Small intestine (tissue), 7 donors: ENCODE data around the gene HEG1. TPM values are rescaled to one million over a fixed set of nuclear protein-coding genes. Genes with fewer than 3 reads are reported as not detected.

Experiments used
- DNase-seq, 2 donors: peaks; one replicate each; pipeline versions ENCODE4 v3.0.0 to v3.0.0-alpha.2; 2013
- FAIRE-seq: peaks from 2 replicates; lab custom pipeline; 2012; peaks lifted over from hg19 to GRCh38; lab: Jason Lieb, UNC
- H3K27ac ChIP-seq, 3 donors: one replicate each; pipeline ENCODE4 v1.5.1; 2013; ENCODE audit warnings: low read length in 2 of 3, mild to moderate bottlenecking in 2 of 3, control low read depth in 1 of 3, inconsistent platforms in 1 of 3, low read depth in 1 of 3, moderate library complexity in 1 of 3
- H3K27me3 ChIP-seq, 3 donors: one replicate each; pipeline ENCODE4 v1.6.1; 2013; ENCODE audit warnings: low read length in 3 of 3, inconsistent platforms in 1 of 3; ENCODE audit not compliant: control insufficient read depth in 3 of 3, insufficient read depth in 3 of 3
- H3K36me3 ChIP-seq, 3 donors: one replicate each; pipeline ENCODE4 v1.6.1; 2013; ENCODE audit warnings: low read length in 3 of 3, inconsistent platforms in 1 of 3, low read depth in 1 of 3, mild to moderate bottlenecking in 1 of 3, moderate library complexity in 1 of 3; ENCODE audit not compliant: control insufficient read depth in 3 of 3, insufficient read depth in 2 of 3
- H3K4me1 ChIP-seq, 3 donors: one replicate each; pipeline ENCODE4 v1.6.1; 2013; ENCODE audit warnings: low read length in 2 of 3, inconsistent platforms in 1 of 3, low read depth in 1 of 3, mild to moderate bottlenecking in 1 of 3, moderate library complexity in 1 of 3; ENCODE audit not compliant: control insufficient read depth in 3 of 3, insufficient read depth in 2 of 3
- H3K4me3 ChIP-seq, 3 donors: one replicate each; pipeline ENCODE4 v1.5.1; 2013; ENCODE audit warnings: low read length in 3 of 3, control low read depth in 1 of 3, inconsistent platforms in 1 of 3, low read depth in 1 of 3, mild to moderate bottlenecking in 1 of 3, moderate library complexity in 1 of 3
- H3K9me3 ChIP-seq, 2 donors: one replicate each; pipeline ENCODE4 v1.6.1; 2013; ENCODE audit warnings: low read depth in 1 of 2, low read length in 1 of 2; ENCODE audit not compliant: control insufficient read depth in 2 of 2, insufficient read depth in 1 of 2
- WGBS, 3 donors: extraction: QIAGEN DNeasy Blood & Tissue Kit; methylation state at CpG; one replicate each; pipeline ENCODE4 v1.1.7; 2013; 5-methylcytosine and 5-hydroxymethylcytosine counted together
- polyA plus RNA-seq, 4 donors: library from polyadenylated mRNA; stranded (reverse) in 3 of 4; unstranded in 1 of 4; fragments of 200-250 nt in 3 of 4; fragments of 120-200 nt in 1 of 4; gene quantifications; one replicate each; pipeline versions ENCODE4 v1.2.1 to v1.2.3, GENCODE V29; 2013
- donor health status: healthy with polysubstance abuse.
- donor health status: control.
- donor health status: control.
- donor health status: Bipolar disorder and iron deficiency.
- donor health status: healthy.

The HEG1 gene
- polyA plus RNA-seq, 4 donors, result 0.27 to 16.6 (median 5.5) TPM

GRCh38 chr3:125050488-125051090, 5.2 kb downstream of the HEG1 start:
- DNase-seq, result no peak
- Histone ChIP-seq H3K36me3 (peaks cover 0 to 7% (median 0%) of the 10 kb centered on the region in 3 donors), H3K27me3 (peaks cover 0 to 4% (median 0%) of the 10 kb centered on the region in 3 donors), H3K4me1 (peaks cover 0 to 26% (median 4%) of the 10 kb centered on the region in 3 donors), H3K27ac (no peak overlapping the region), H3K4me3 (no peak overlapping the region), H3K9me3 (no peaks in the 10 kb centered on the region)
- 75 to 85% (median 84%) methylated on average over 6 of the region's 6 CpGs for WGBS, 3 donors
- FAIRE-seq, result no peak

GRCh38 chr3:125048282-125048681, 7.5 kb downstream of the HEG1 start:
- Histone ChIP-seq H3K9me3 (no peaks in the 10 kb centered on the region), H3K27ac (no peak overlapping the region), H3K4me1 (peaks cover 0 to 16% (median 16%) of the 10 kb centered on the region in 3 donors), H3K36me3 (peaks cover 0 to 9% (median 0%) of the 10 kb centered on the region in 3 donors), H3K4me3 (no peak overlapping the region), H3K27me3 (no peaks in the 10 kb centered on the region)
- DNase-seq, result no peak
- FAIRE-seq, result no peak
- WGBS, 3 donors, result 87 to 95% (median 87%) methylated on average over 3 of the region's 3 CpGs

- FAIRE-seq (no peak), DNase-seq (no peak)
- H3K9me3 ChIP-seq, result no peaks in the 10 kb centered on the region
- H3K4me1 ChIP-seq, result peaks cover 0 to 13% (median 10%) of the 10 kb centered on the region in 3 donors
- 59 to 81% (median 80%) methylated on average over 2 of the region's 2 CpGs for WGBS, 3 donors
- no peak overlapping the region for H3K27ac ChIP-seq
- H3K27me3 ChIP-seq, result no peaks in the 10 kb centered on the region
- H3K36me3 ChIP-seq, result peaks cover 0 to 9% (median 0%) of the 10 kb centered on the region in 3 donors
- H3K4me3 ChIP-seq, result no peak overlapping the region
Observed at GRCh38 chr3:125045965-125046364, 9.8 kb downstream of the HEG1 start.

- FAIRE-seq (no peak), DNase-seq (no peak)
- H3K4me3 ChIP-seq, result no peak overlapping the region
- no peaks in the 10 kb centered on the region for H3K27me3 ChIP-seq
- H3K4me1 ChIP-seq, result peaks cover 0 to 13% (median 10%) of the 10 kb centered on the region in 3 donors
- WGBS, 3 donors, result 70 to 73% (median 72%) methylated on average over 5 of the region's 5 CpGs
- H3K36me3 ChIP-seq, result peaks cover 0 to 9% (median 0%) of the 10 kb centered on the region in 3 donors
- no peaks in the 10 kb centered on the region for H3K9me3 ChIP-seq
- H3K27ac ChIP-seq, result peak overlapping the region in 1 of 3 donors; percentile 1
Observed at GRCh38 chr3:125045194-125045593, 10.6 kb downstream of the HEG1 start.

GRCh38 chr3:125043599-125044151, 12.1 kb downstream of the HEG1 start:
- H3K9me3 ChIP-seq, result no peaks in the 10 kb centered on the region
- H3K4me3 ChIP-seq, result no peak overlapping the region
- H3K27me3 ChIP-seq, result no peaks in the 10 kb centered on the region
- no peak for DNase-seq
- peaks cover 0 to 9% (median 0%) of the 10 kb centered on the region in 3 donors for H3K36me3 ChIP-seq
- peaks cover 0 to 16% (median 10%) of the 10 kb centered on the region in 3 donors for H3K4me1 ChIP-seq
- FAIRE-seq, result no peak
- peak overlapping the region in 2 of 3 donors; percentile 32 to 88 for H3K27ac ChIP-seq
- 61 to 77% (median 74%) methylated on average over 19 to 20 of the region's 20 CpGs for WGBS, 3 donors

- Histone ChIP-seq H3K4me1 (peaks cover 0 to 16% (median 10%) of the 10 kb centered on the region in 3 donors), H3K27me3 (no peaks in the 10 kb centered on the region)
- no peak for FAIRE-seq
Observed at GRCh38 chr3:125042725-125043406, 12.9 kb downstream of the HEG1 start.

GRCh38 chr3:125039131-125040100, 16.4 kb downstream of the HEG1 start:
- H3K4me3 ChIP-seq, result no peak overlapping the region
- H3K4me1 ChIP-seq, result peaks cover 0 to 10% (median 7%) of the 10 kb centered on the region in 3 donors
- peak overlapping the region in 2 of 3 donors; percentile 10 to 67 for H3K27ac ChIP-seq
- peaks cover 0 to 7% of the 10 kb centered on the region in 2 donors for H3K9me3 ChIP-seq
- FAIRE-seq (no peak), DNase-seq (no peak)
- peaks cover 0 to 3% (median 0%) of the 10 kb centered on the region in 3 donors for H3K36me3 ChIP-seq
- 63 to 76% (median 71%) methylated on average over 11 of the region's 11 CpGs for WGBS, 3 donors
- H3K27me3 ChIP-seq, result no peaks in the 10 kb centered on the region

More at GRCh38 chr3:125042725-125043406, 12.9 kb downstream of the HEG1 start:
- Histone ChIP-seq H3K9me3 (no peaks in the 10 kb centered on the region), H3K4me3 (no peak overlapping the region), H3K36me3 (peaks cover 0 to 7% (median 0%) of the 10 kb centered on the region in 3 donors), H3K27ac (peak overlapping the region; percentile 1 to 88 (median 32))
- WGBS, 3 donors, result 57 to 85% (median 77%) methylated on average over 17 of the region's 17 CpGs
- no peak for DNase-seq
